Activated B cell treated with CpG ODN at 0.5 μM for 24 hours (primary cell): ENCODE results near the gene RCAN2. TPM values are rescaled to one million over a fixed set of nuclear protein-coding genes. Genes with fewer than 3 reads are reported as not detected.

Source experiments
- ATAC-seq: fragments of 200-7000 bp; cut with Tn5 transposase; one replicate; pipeline ENCODE4 v1.10.0; 2021; ENCODE audit warnings: low read depth, mild to moderate bottlenecking, moderate library complexity
- CTCF ChIA-PET: fragments of 350-600 bp; sonication (Branson Sonifier 250); formaldehyde crosslinking; loops from one replicate; lab custom pipeline; 2021; ENCODE audit warnings: antibody characterized with exemption; lab: Charles Lee
- POLR2A ChIA-PET: fragments of 350-600 bp; sonication (Branson Sonifier 250); formaldehyde crosslinking; loops from one replicate; lab custom pipeline; 2021; ENCODE audit warnings: antibody characterized with exemption; lab: Charles Lee
- DNase-seq: peaks from one replicate; pipeline ENCODE4 v3.0.0; 2022
- H3K27ac Mint-ChIP-seq: one replicate; pipeline ENCODE4 v1.8.0; 2020; ENCODE audit warnings: mixed read lengths
- H3K27me3 Mint-ChIP-seq: one replicate; pipeline ENCODE4 v1.8.0; 2021; ENCODE audit warnings: mixed read lengths
- H3K36me3 Mint-ChIP-seq: one replicate; pipeline ENCODE4 v1.8.0; 2021; ENCODE audit warnings: low read depth, mixed read lengths
- H3K4me1 Mint-ChIP-seq: one replicate; pipeline ENCODE4 v1.8.0; 2021; ENCODE audit warnings: mixed read lengths
- H3K4me3 Mint-ChIP-seq: one replicate; pipeline ENCODE4 v1.8.0; 2020; ENCODE audit warnings: mild to moderate bottlenecking, mixed read lengths
- H3K9me3 Mint-ChIP-seq: one replicate; pipeline ENCODE4 v1.8.0; 2020; ENCODE audit warnings: mixed read lengths
- intact Hi-C: fragments of 100-400 bp; cut with micrococcal nuclease; formaldehyde crosslinking; loops from one replicate; pipeline ENCODE4 v1.15.1; 2024
- total RNA-seq: library from RNA; stranded (reverse); gene quantifications from 2 replicates; pipeline ENCODE4 v1.2.3, GENCODE V29; 2022
- TF ChIP-seq, protein P1 (sequence below): fragments of 200-600 bp; IDR thresholded peaks from one replicate; pipeline ENCODE4 v1.8.0; 2022; ENCODE audit warnings: antibody characterized with exemption, mild to moderate bottlenecking

Gene RCAN2
- total RNA-seq, 1 donor from 2014 or later: not detected

DNA sequence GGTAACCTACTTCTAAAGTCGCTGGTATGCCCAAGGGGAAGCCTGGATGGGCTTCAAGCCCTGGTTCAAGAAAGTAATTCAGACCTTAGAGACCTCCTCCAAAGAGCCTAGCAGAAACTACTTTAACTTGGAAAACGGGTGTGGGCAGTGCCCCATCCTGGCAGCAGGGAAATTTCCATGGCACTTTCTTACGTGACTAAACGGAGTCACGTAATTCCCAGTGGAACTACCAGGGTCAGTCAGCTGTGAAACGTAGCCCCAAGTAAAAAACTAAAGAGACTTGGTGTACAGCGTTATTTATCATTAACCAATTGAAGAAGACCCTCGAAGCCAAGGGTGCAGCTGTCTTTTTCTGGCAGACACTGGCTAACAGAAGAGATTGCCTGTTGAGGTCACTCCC lies 114.0 kb downstream of the RCAN2 start:
- DNase-seq: no peak
- TF ChIP-seq, protein P1, sequence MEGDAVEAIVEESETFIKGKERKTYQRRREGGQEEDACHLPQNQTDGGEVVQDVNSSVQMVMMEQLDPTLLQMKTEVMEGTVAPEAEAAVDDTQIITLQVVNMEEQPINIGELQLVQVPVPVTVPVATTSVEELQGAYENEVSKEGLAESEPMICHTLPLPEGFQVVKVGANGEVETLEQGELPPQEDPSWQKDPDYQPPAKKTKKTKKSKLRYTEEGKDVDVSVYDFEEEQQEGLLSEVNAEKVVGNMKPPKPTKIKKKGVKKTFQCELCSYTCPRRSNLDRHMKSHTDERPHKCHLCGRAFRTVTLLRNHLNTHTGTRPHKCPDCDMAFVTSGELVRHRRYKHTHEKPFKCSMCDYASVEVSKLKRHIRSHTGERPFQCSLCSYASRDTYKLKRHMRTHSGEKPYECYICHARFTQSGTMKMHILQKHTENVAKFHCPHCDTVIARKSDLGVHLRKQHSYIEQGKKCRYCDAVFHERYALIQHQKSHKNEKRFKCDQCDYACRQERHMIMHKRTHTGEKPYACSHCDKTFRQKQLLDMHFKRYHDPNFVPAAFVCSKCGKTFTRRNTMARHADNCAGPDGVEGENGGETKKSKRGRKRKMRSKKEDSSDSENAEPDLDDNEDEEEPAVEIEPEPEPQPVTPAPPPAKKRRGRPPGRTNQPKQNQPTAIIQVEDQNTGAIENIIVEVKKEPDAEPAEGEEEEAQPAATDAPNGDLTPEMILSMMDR: no peak
- no peaks in the 10 kb centered on the region for H3K9me3 Mint-ChIP-seq
- ChIA-PET POLR2A (interaction anchor here (0.6 to 1.5 kb wide), 4 partner anchors 159 to 447 kb away, joined by 3 to 4 read pairs (median 4); no protein-coding TSS in a partner anchor), CTCF (interaction anchor here (0.7 to 5.1 kb wide), 5 partner anchors 33 to 287 kb away, joined by 3 to 19 read pairs (median 6); no protein-coding TSS in a partner anchor)
- H3K36me3 Mint-ChIP-seq: no peaks in the 10 kb centered on the region
- no peaks in the 10 kb centered on the region for H3K27me3 Mint-ChIP-seq
- intact Hi-C loops: loop anchor here (2.0 to 10.0 kb wide), 2 partner anchors 248 to 542 kb away; partner anchors contain the start of gene ENPP4
- H3K4me1 Mint-ChIP-seq: peaks cover 71% of the 10 kb centered on the region
- ATAC-seq: peak; percentile 26
- H3K27ac Mint-ChIP-seq: peak overlapping the region; percentile 86
- peak overlapping the region; percentile 69 for H3K4me3 Mint-ChIP-seq

DNA sequence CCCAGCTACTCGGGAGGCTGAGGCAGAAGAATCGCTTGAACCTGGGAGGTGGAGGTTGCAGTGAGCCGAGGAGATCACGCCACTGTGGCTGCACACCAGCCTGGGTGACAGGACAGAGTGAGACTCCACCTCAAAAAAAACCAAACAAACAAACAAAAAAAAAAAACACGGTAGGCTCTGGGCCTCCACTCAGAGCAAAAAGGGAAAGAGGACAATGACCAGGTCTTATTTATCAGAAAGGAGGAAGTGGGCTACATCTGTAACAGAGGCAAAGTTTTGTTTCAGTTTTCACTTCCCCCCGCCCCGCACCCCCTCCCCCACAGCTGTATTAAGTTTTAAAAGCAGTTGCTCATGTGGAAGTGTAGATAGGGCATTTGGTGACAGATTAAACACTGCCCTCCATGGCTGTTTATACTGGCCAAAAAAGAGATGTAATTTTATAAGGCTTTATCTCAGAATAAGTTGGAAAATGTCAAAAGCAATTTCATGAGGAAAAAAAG lies 114.6 kb downstream of the RCAN2 start:
- POLR2A ChIA-PET: interaction anchor here (0.6 to 1.5 kb wide), 5 partner anchors 156 to 446 kb away, joined by 3 to 4 read pairs (median 4); no protein-coding TSS in a partner anchor
- ATAC-seq (peak; percentile 89), DNase-seq (peak; percentile 17)
- Mint-ChIP-seq H3K27ac (peak overlapping the region; percentile 86), H3K9me3 (no peaks in the 10 kb centered on the region), H3K36me3 (no peaks in the 10 kb centered on the region), H3K4me3 (peak overlapping the region; percentile 69), H3K27me3 (no peaks in the 10 kb centered on the region), H3K4me1 (peaks cover 77% of the 10 kb centered on the region)
- CTCF ChIA-PET: interaction anchor here (0.7 to 5.1 kb wide), 6 partner anchors 34 to 287 kb away, joined by 3 to 19 read pairs (median 4); no protein-coding TSS in a partner anchor
- TF ChIP-seq, protein P1: no peak
- intact Hi-C loops: loop anchor here (1.0 to 10.0 kb wide), 4 partner anchors 34 to 542 kb away; partner anchors contain the start of gene ENPP4

DNA sequence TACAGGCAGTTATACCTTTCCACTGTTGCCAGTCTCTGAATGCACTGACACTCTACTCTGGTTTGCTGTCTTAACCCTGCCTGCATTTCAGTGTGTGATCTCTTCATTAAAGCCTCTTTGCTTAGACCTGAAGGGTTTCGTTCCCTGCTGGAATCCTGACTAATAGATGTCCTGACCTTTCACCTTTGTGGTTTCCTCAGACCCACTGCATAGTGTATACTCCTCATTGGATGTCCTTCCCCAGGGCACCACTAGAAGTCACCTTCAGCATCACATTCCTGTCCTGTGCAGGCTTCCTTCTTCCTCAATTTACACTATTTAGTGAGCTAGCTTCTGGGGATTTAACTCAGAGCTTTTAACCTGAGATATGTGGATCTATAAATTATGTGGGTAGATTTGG lies 120.6 kb downstream of the RCAN2 start:
- ATAC-seq (no peak), DNase-seq (no peak)
- no peak overlapping the region for H3K4me3 Mint-ChIP-seq
- H3K36me3 Mint-ChIP-seq: no peaks in the 10 kb centered on the region
- peaks cover 33% of the 10 kb centered on the region for H3K4me1 Mint-ChIP-seq
- H3K27ac Mint-ChIP-seq: peak overlapping the region; percentile 19
- CTCF ChIA-PET: interaction anchor here (1.1 kb wide), 1 partner anchor 16 kb away, joined by 3 read pairs; no protein-coding TSS in a partner anchor
- no peaks in the 10 kb centered on the region for H3K27me3 Mint-ChIP-seq
- POLR2A ChIA-PET: no interaction called here
- intact Hi-C loops: loop anchor here (10.0 kb wide), 1 partner anchor 536 kb away; no protein-coding TSS in a partner anchor
- no peaks in the 10 kb centered on the region for H3K9me3 Mint-ChIP-seq
- TF ChIP-seq, protein P1: no peak

DNA sequence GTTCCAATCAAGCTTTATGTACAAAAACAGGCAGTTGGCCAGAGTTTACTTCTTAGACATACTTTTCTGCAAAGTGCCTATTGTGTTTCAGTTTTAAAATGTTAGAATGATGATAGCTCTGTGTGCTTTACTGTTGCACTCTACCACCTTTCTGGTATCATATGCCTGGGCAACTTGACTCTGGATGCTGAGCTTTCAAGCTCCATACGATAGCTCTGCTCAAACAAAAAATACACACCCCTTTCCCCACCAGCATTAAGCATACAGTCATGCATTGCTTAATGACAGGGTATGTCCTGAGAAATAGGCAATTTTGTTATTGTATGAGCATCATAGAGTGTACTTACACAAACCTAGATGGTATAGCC lies 123.1 kb downstream of the RCAN2 start:
- Mint-ChIP-seq H3K9me3 (no peaks in the 10 kb centered on the region), H3K4me3 (no peak overlapping the region), H3K27me3 (no peaks in the 10 kb centered on the region), H3K4me1 (peaks cover 25% of the 10 kb centered on the region), H3K27ac (no peak overlapping the region), H3K36me3 (no peaks in the 10 kb centered on the region)
- TF ChIP-seq, protein P1: no peak
- DNase-seq (no peak), ATAC-seq (no peak)
- intact Hi-C loops: no loop called here
- ChIA-PET POLR2A (no interaction called here), CTCF (interaction anchor here (1.3 to 1.4 kb wide), 2 partner anchors 17 to 147 kb away, joined by 3 to 4 read pairs; no protein-coding TSS in a partner anchor)
